GM12872 (cell line): ENCODE measurements around the gene ANKRD9.

Source experiments
- TF ChIP-seq, protein P1 (sequence below): IDR thresholded peaks from 3 replicates; pipeline ENCODE4 v1.5.1; 2011; ENCODE audit warnings: low read depth, mild to moderate bottlenecking, low read length, moderate library complexity; ENCODE audit not compliant: insufficient read depth

Gene ANKRD9, protein sequence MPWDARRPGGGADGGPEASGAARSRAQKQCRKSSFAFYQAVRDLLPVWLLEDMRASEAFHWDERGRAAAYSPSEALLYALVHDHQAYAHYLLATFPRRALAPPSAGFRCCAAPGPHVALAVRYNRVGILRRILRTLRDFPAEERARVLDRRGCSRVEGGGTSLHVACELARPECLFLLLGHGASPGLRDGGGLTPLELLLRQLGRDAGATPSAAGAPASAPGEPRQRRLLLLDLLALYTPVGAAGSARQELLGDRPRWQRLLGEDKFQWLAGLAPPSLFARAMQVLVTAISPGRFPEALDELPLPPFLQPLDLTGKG

DNA sequence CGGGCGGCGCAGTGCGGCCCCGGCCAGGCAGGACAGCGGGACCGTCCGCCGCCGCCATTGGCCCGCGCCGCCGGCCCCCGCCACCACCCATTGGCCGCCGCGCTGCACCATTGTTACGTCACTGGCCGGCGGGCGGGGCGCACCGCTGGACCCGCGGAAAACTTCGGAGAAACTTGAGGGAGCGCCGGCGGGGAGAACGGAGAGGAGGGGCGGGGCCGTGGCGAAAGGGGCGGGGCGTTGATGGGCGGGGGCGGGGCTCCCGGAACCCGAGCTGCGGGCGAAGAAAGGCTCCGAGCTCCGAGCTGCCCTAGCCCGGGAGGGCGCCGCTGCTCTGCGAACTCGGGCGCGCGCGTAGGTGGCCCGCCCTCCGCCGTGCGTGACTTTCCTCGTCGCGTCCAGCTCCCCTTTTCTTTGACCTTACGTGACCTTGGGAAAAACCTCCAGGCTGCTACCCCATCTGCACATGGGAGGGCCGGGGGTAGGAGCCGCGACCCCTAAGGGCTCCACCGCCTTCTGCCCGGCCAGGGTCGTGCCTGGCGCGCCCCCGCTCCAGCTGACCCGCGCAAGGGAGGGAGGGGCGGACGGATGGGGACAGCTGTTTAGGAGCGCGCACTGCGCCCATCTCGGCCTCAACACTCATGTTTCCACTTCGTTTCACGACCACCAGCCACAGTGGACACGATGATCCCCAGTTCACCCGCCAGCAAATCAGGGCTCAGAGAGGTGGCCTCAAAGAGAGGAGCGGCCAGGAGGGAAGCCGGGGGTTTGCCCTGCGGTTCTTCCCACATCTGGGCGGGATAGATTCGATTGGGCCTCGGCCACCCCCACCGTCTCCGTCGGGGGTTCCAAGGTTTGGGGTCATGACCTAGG is at the start of gene ANKRD9:
Gene ANKRD9, minus strand, starts transcription at position 31 of the 870 bp plus-strand sequence. CDS start 1,887 bp downstream, outside the sequence.
- TF ChIP-seq, protein P1, sequence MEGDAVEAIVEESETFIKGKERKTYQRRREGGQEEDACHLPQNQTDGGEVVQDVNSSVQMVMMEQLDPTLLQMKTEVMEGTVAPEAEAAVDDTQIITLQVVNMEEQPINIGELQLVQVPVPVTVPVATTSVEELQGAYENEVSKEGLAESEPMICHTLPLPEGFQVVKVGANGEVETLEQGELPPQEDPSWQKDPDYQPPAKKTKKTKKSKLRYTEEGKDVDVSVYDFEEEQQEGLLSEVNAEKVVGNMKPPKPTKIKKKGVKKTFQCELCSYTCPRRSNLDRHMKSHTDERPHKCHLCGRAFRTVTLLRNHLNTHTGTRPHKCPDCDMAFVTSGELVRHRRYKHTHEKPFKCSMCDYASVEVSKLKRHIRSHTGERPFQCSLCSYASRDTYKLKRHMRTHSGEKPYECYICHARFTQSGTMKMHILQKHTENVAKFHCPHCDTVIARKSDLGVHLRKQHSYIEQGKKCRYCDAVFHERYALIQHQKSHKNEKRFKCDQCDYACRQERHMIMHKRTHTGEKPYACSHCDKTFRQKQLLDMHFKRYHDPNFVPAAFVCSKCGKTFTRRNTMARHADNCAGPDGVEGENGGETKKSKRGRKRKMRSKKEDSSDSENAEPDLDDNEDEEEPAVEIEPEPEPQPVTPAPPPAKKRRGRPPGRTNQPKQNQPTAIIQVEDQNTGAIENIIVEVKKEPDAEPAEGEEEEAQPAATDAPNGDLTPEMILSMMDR = no peak

DNA sequence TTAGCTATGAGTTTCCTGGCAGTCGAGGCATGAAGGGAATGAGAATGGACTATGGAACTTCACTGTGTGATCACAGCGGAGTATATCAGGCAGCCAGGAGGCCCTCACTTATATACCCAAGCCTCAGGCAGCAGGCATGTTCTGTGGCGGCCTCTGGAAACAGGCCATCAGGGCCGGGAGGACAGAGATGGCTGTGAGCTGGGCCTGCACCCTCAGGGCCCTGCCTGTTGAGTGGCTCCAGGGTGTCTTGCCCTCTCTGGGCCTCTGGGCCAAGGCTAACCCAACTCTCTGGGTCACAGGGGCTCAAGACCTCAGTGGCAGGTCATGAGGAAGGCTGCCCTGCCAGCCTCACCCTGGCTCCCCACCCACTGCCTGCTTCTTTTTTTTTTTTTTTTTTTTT is 49.0 kb upstream of the ANKRD9 start:
- TF ChIP-seq, protein P1 = no peak

DNA sequence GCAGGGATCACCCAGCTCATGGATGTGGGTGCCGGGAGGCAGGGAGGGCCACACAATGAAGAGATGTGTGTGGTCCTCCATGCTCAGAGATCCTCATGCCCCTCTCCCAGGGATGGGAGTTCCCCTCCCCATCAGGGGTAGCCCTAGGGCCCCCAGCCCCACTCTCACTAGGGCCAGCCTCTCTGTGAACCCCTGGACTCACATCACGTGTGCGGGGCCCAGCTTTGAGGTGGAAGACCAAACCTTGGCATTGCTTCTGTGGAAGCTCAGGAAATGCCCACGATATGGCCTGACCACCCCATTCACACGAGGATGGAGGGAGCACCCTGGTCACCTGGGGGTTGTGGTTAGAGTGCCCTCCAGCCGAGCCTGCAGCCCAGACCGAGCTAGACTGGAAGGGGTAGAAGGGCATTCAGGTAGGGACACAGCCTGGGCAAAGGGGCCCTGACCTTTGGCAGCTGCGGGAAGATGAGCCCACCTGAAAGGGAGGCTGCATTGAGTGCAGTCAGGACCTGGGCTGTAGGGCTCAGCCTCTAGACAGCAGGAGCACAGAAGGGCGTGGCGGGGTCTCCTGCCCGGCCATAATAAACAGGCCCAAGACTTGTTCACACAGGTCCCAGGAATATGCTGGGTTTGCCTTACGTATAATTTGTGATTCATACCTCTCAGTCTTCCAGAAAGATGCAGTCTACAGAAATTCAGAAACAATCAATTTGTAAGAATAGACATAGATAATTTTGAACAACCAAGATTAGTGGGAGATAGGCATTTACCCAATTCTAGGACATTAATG is 48.1 kb upstream of the ANKRD9 start:
- TF ChIP-seq, protein P1 = no peak

DNA sequence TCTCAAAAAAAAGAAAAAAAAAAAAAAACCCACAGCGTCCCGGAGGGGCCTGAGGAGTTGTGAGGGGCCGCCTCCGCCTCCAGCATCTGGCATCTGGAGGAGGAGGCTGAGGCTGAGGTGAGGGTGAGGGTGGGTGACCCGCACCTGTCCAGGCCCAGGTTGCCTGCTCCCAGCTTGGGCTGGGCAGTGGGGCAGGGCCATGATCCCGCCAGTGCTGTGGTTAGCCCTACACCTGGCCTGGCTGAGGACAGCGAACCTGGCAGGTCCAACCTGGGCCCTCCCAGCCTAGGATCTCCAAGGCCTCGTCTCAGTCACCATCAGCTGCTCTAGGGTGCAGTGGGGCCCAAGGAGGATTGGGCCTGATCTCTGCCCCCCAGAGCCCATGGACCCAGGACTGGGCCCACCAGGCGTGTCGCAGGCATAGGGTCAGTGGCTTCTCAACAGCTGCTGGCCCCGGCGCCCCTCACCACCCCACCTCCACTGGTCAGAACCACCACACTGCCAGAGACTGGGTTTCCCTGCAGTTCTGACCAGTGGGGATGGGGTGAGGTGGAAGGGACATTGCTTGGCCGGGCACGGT is 46.6 kb upstream of the ANKRD9 start:
- TF ChIP-seq, protein P1 = no peak

DNA sequence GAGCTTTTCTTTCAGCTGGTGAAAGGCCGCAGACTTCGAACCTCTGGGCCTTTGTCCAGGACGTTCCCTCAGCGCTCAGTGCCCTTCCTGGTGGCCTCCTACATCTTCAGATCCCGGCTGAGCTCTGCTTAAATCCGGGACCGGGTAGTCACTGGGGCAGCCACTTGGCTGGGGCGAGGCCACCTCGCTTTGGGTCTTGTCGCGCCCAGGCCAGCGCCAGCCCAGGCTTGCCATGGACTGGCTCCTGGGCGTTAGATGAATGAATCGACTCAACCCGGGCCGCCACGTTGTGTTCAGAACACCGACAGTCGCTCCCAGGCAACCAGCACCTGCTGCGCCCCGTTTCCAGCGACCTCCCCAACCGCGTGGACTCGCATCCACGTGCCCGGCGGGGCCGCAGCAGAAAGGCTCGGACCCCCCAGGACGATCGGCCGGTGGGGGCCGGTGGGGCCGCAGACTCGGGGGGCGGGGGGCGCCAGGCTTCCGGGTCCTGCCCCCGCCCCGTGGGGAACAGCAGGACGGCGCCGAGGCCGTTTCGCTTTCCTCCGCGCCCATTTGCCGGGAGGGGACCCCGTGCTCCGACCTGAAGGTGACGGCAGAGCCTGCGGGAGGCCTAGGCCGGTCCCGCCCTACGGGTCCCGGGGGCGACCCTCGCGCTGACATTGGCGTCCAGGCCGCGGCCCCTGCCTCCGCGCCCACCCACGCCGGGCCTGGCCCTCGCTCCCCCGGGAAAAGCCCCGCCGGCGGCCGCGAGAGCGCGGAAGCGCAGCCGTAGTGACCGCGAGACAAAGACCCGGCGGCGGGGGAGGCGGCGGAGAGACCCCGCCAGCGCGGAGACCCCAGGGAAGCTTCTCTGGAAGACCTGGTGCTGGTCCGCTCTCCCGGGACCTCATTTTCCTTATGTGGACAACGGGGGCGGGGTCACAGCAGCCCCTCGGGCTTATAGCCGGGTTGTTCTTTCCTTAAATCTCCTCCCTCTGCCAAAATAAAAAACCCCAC is 45.5 kb upstream of the ANKRD9 start:
- TF ChIP-seq, protein P1 = no peak

DNA sequence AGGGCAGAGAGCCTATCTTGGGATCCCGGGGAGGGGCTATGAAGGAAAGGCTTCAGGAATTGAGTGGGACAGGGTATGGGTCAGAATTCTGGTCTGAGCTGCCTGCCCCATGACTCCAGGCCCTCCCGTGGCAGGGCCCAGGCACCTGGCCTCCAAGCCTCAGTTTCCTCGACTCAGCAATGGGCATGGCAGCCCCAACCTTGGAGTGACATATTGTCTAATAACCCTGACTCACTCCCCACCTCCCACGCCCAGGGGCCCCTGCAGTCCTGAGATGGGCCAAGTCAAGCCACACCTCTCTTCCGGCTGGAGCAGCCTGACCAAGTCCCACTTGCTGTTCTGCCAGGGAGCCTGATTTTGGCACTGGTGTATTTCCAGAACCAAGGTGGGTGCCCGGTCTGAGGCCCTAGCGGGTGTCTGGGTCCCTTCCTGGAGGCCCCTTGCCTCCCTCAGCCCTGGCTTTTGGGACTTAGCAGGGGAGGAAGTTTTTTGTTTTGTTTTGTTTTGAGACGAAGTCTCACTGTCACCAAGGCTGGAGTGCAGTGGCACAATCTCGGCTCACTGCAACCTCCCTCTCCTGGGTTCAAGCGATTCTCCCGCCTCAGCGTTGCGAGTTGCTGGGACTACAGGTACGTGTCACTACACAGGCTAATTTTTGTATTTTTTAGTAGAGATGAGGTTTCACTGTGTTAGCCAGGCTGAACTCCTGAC is 42.6 kb upstream of the ANKRD9 start:
- TF ChIP-seq, protein P1 = no peak
